MCF 10A (cell line): ENCODE data around the gene SLC1A7. TPM values are rescaled to one million over a fixed set of nuclear protein-coding genes. Genes with fewer than 3 reads are reported as not detected.

Experiments
- BruUV-seq: library from RNA; stranded (reverse); fragments of 400-500 nt; replicated peaks from 2 replicates; lab custom pipeline; 2021; lab: Mats Ljungman, UMichigan
- CTCF ChIA-PET: fragments of 300-600 bp; sonication (Branson Sonifier 250); formaldehyde crosslinking; extraction: SDS; loops from one replicate; lab custom pipeline; 2021; ENCODE audit warnings: antibody characterized with exemption, inconsistent platforms; lab: Yijun Ruan, JAX
- POLR2A ChIA-PET: fragments of 300-600, 350-650 bp; sonication (Branson Sonifier 250); formaldehyde crosslinking; extraction: SDS; loops from one replicate; lab custom pipeline; 2020; ENCODE audit warnings: antibody characterized with exemption, inconsistent platforms; lab: Yijun Ruan, JAX
- DNase-seq: peaks from one replicate; pipeline ENCODE4 v3.0.0-alpha.2; 2018; ENCODE audit not compliant: unreplicated experiment
- H3K27ac Mint-ChIP-seq: one replicate; pipeline ENCODE4 v1.8.0; 2022; ENCODE audit warnings: mild to moderate bottlenecking, low read depth, mixed read lengths; ENCODE audit not compliant: unreplicated experiment
- H3K27me3 Mint-ChIP-seq: one replicate; pipeline ENCODE4 v1.8.0; 2022; ENCODE audit warnings: mixed read lengths; ENCODE audit not compliant: insufficient read depth, unreplicated experiment
- H3K36me3 Mint-ChIP-seq: one replicate; pipeline ENCODE4 v1.8.0; 2022; ENCODE audit warnings: mild to moderate bottlenecking, moderate library complexity, mixed read lengths; ENCODE audit not compliant: insufficient read depth, unreplicated experiment
- H3K4me1 Mint-ChIP-seq: one replicate; pipeline ENCODE4 v1.8.0; 2022; ENCODE audit warnings: mixed read lengths; ENCODE audit not compliant: insufficient read depth, unreplicated experiment
- H3K4me3 Mint-ChIP-seq: one replicate; pipeline ENCODE4 v1.8.0; 2022; ENCODE audit warnings: mild to moderate bottlenecking, moderate library complexity, mixed read lengths; ENCODE audit not compliant: unreplicated experiment
- H3K9me3 Mint-ChIP-seq: one replicate; pipeline ENCODE4 v1.8.0; 2022; ENCODE audit warnings: mixed read lengths; ENCODE audit not compliant: unreplicated experiment
- CTCF ChIP-seq: fragments of 200-600 bp; IDR thresholded peaks from one replicate; pipeline ENCODE4 v1.8.0; 2022; ENCODE audit warnings: antibody characterized with exemption, mild to moderate bottlenecking; ENCODE audit not compliant: unreplicated experiment
- intact Hi-C: fragments of 100-400 bp; cut with micrococcal nuclease; formaldehyde crosslinking; loops from 2 replicates; pipeline ENCODE4 v1.14.1; 2022
- total RNA-seq: library from RNA; stranded (reverse); gene quantifications from 2 replicates; pipeline ENCODE4 v1.2.3, GENCODE V29; 2022

Gene SLC1A7
- total RNA-seq, 1 experiment from 2014 or later: not detected

GRCh38 chr1:53130598-53130877 is 11.9 kb downstream of the SLC1A7 start:
- Mint-ChIP-seq H3K4me1 (no peaks in the 10 kb centered on the region), H3K27ac (no peak overlapping the region), H3K36me3 (no peaks in the 10 kb centered on the region), H3K4me3 (no peak overlapping the region), H3K9me3 (no peaks in the 10 kb centered on the region), H3K27me3 (no peaks in the 10 kb centered on the region)
- no TSS peak for BruUV-seq
- no peak for TF ChIP-seq CTCF
- intact Hi-C loops: no loop called here
- POLR2A ChIA-PET: no interaction called here
- no peak for DNase-seq
- CTCF ChIA-PET: interaction anchor here (0.5 kb wide), 1 partner anchor 1884 kb away, joined by 3 read pairs; no protein-coding TSS in a partner anchor

- no peaks in the 10 kb centered on the region for H3K27me3 Mint-ChIP-seq
- no TSS peak for BruUV-seq
- ChIA-PET CTCF (interaction anchor here (0.5 kb wide), 1 partner anchor 1883 kb away, joined by 3 read pairs; no protein-coding TSS in a partner anchor), POLR2A (no interaction called here)
- no peaks in the 10 kb centered on the region for H3K4me1 Mint-ChIP-seq
- DNase-seq: no peak
- no peaks in the 10 kb centered on the region for H3K9me3 Mint-ChIP-seq
- TF ChIP-seq CTCF: no peak
- H3K27ac Mint-ChIP-seq: no peak overlapping the region
- intact Hi-C loops: no loop called here
- no peak overlapping the region for H3K4me3 Mint-ChIP-seq
- no peaks in the 10 kb centered on the region for H3K36me3 Mint-ChIP-seq
Measured at GRCh38 chr1:53129891-53130597, 12.4 kb downstream of the SLC1A7 start.

GRCh38 chr1:53128401-53128800 is 14.0 kb downstream of the SLC1A7 start:
- no peaks in the 10 kb centered on the region for H3K27me3 Mint-ChIP-seq
- intact Hi-C loops: no loop called here
- TF ChIP-seq CTCF: no peak
- no peak overlapping the region for H3K4me3 Mint-ChIP-seq
- no peaks in the 10 kb centered on the region for H3K9me3 Mint-ChIP-seq
- H3K36me3 Mint-ChIP-seq: no peaks in the 10 kb centered on the region
- H3K4me1 Mint-ChIP-seq: no peaks in the 10 kb centered on the region
- no peak overlapping the region for H3K27ac Mint-ChIP-seq
- ChIA-PET POLR2A (no interaction called here), CTCF (no interaction called here)
- no TSS peak for BruUV-seq
- DNase-seq: no peak

- H3K27me3 Mint-ChIP-seq: no peaks in the 10 kb centered on the region
- TF ChIP-seq CTCF: no peak
- H3K4me1 Mint-ChIP-seq: no peaks in the 10 kb centered on the region
- no peak overlapping the region for H3K27ac Mint-ChIP-seq
- H3K36me3 Mint-ChIP-seq: no peaks in the 10 kb centered on the region
- intact Hi-C loops: no loop called here
- ChIA-PET POLR2A (no interaction called here), CTCF (no interaction called here)
- no TSS peak for BruUV-seq
- no peak for DNase-seq
- H3K4me3 Mint-ChIP-seq: no peak overlapping the region
- H3K9me3 Mint-ChIP-seq: no peaks in the 10 kb centered on the region
Measured at GRCh38 chr1:53127546-53127945, 14.9 kb downstream of the SLC1A7 start.
